Measurements from ENCODE around the gene RBFOX2. TPM values are rescaled to one million over a fixed set of nuclear protein-coding genes. Genes with fewer than 3 reads are reported as not detected.

RBFOX2 gene
- total RNA-seq, 1 experiment from 2014 or later: 81.1 TPM

GRCh38 chr22:35783943-35784614, 244.5 kb downstream of the RBFOX2 start:
- no peak for DNase-seq (ENCODE audit: low read depth, low spot score)
- Histone ChIP-seq H3K4me1 (ENCODE audit: control insufficient read depth, insufficient read depth, low read length) (no peaks in the 10 kb centered on the region), H3K9me3 (ENCODE audit: control insufficient read depth, insufficient read depth, low read depth, low read length) (no peaks in the 10 kb centered on the region), H3K27me3 (ENCODE audit: control insufficient read depth, insufficient read depth, low read length) (no peaks in the 10 kb centered on the region), H3K4me3 (ENCODE audit: low read depth in 2 of 2, low read length in 2 of 2) (no peak overlapping the region), H3K27ac (ENCODE audit: low read length) (no peak overlapping the region), H3K36me3 (ENCODE audit: control insufficient read depth, insufficient read depth, low read length) (no peaks in the 10 kb centered on the region; the same call in 1 of the 2 replicates)
- no TSS peak for BruUV-seq (replicated peaks)
- ATAC-seq: no peak
- CTCF ChIA-PET: no interaction called here
- in situ Hi-C loops (cut with HindIII; ENCODE audit: low pct_unique_long_range_greater_than_20kb, low sequenced_read_pairs) (no loop called here), intact Hi-C loops (cut with micrococcal nuclease; ENCODE audit: unreplicated experiment) (no loop called here)
- POLR2A ChIA-PET: no interaction called here
- TF ChIP-seq POLR2AphosphoS5 (IDR thresholded peaks at IDR 0.05; ENCODE audit: low read depth, low read length) (no peak), TCF7L2 (IDR thresholded peaks at IDR 0.05; ENCODE audit: low read depth, low read length) (no peak), SIN3A (IDR thresholded peaks at IDR 0.05; ENCODE audit: borderline replicate concordance, insufficient read depth, low read depth, low read length) (no peak), CTCF (IDR thresholded peaks at IDR 0.05) (no peak), REST (IDR thresholded peaks at IDR 0.05; ENCODE audit: insufficient read depth in 1 of 2, low read depth in 2 of 2, low read length in 1 of 2) (no peak)

- Histone ChIP-seq H3K27me3 (ENCODE audit: control insufficient read depth, insufficient read depth, low read length) (no peaks in the 10 kb centered on the region), H3K4me3 (ENCODE audit: low read depth in 2 of 2, low read length in 2 of 2) (no peak overlapping the region), H3K9me3 (ENCODE audit: control insufficient read depth, insufficient read depth, low read depth, low read length) (no peaks in the 10 kb centered on the region), H3K36me3 (ENCODE audit: control insufficient read depth, insufficient read depth, low read length) (no peaks in the 10 kb centered on the region; the same call in 1 of the 2 replicates), H3K27ac (ENCODE audit: low read length) (no peak overlapping the region), H3K4me1 (ENCODE audit: control insufficient read depth, insufficient read depth, low read length) (peaks cover 1% of the 10 kb centered on the region; the same call in 1 of the 2 replicates)
- ATAC-seq (no peak), DNase-seq (ENCODE audit: low read depth, low spot score) (no peak)
- no peak for TF ChIP-seq SIN3A (IDR thresholded peaks at IDR 0.05; ENCODE audit: borderline replicate concordance, insufficient read depth, low read depth, low read length)
- no peak for TF ChIP-seq POLR2AphosphoS5 (IDR thresholded peaks at IDR 0.05; ENCODE audit: low read depth, low read length)
- TF ChIP-seq CTCF (IDR thresholded peaks at IDR 0.05): no peak
- ChIA-PET POLR2A (no interaction called here), CTCF (no interaction called here)
- in situ Hi-C loops (cut with HindIII; ENCODE audit: low pct_unique_long_range_greater_than_20kb, low sequenced_read_pairs) (no loop called here), intact Hi-C loops (cut with micrococcal nuclease; ENCODE audit: unreplicated experiment) (no loop called here)
- BruUV-seq (replicated peaks): no TSS peak
These were observed 246.1 kb downstream of the RBFOX2 start for GRCh38 chr22:35782504-35782903.

Data from Panc1 (cell line).